Measurements from ENCODE around the gene EIF4A2. TPM values are rescaled to one million over a fixed set of nuclear protein-coding genes. Genes with fewer than 3 reads are reported as not detected.

EIF4A2 gene
- total RNA-seq, 1 experiment from 2014 or later = 574 TPM

DNA sequence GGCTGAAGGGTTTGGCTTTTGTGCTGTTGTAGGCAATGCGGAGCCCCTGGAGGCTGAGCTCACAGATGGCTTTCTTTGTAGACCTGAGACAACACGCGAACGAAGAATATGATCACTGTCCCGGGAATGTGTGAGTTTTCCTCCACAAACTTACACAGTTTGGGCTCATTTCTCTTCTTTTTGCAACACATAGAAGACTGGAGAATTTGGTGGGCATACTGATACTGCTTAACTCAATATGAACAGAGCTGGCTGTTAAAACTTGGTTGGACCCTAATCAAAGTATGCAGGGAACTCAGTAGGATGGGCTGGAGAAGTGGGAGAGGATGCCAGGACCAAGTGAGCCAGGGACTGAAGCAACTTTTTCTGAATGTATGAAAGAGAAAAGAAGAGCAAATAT is 35.1 kb downstream of the EIF4A2 start:
- no peak for DNase-seq (ENCODE audit: low spot score)
- Mint-ChIP-seq H3K36me3 (no peaks in the 10 kb centered on the region), H3K4me3 (no peak overlapping the region), H3K4me1 (peaks cover 18% of the 10 kb centered on the region), H3K9me3 (no peaks in the 10 kb centered on the region), H3K27ac (no peak overlapping the region), H3K27me3 (ENCODE audit: low read depth) (no peaks in the 10 kb centered on the region; the same call in 1 of the 2 replicates)
- no peak for ATAC-seq
- ChIA-PET CTCF (interaction anchor here (0.6 to 1.6 kb wide), 7 partner anchors 9 to 861 kb away, joined by 3 to 5 read pairs (median 3); no protein-coding TSS in a partner anchor), POLR2A (no interaction called here)
- TF ChIP-seq, protein P1, sequence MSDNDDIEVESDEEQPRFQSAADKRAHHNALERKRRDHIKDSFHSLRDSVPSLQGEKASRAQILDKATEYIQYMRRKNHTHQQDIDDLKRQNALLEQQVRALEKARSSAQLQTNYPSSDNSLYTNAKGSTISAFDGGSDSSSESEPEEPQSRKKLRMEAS (CRISPR knock-in tag; IDR thresholded peaks at IDR 0.05) = no peak
- TF ChIP-seq ZNF396 (CRISPR knock-in tag; IDR thresholded peaks at IDR 0.05; ENCODE audit: borderline replicate concordance) = no peak
- TF ChIP-seq, protein P2, sequence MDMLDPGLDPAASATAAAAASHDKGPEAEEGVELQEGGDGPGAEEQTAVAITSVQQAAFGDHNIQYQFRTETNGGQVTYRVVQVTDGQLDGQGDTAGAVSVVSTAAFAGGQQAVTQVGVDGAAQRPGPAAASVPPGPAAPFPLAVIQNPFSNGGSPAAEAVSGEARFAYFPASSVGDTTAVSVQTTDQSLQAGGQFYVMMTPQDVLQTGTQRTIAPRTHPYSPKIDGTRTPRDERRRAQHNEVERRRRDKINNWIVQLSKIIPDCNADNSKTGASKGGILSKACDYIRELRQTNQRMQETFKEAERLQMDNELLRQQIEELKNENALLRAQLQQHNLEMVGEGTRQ (CRISPR knock-in tag; IDR thresholded peaks at IDR 0.05) = no peak
- TF ChIP-seq, protein P3, sequence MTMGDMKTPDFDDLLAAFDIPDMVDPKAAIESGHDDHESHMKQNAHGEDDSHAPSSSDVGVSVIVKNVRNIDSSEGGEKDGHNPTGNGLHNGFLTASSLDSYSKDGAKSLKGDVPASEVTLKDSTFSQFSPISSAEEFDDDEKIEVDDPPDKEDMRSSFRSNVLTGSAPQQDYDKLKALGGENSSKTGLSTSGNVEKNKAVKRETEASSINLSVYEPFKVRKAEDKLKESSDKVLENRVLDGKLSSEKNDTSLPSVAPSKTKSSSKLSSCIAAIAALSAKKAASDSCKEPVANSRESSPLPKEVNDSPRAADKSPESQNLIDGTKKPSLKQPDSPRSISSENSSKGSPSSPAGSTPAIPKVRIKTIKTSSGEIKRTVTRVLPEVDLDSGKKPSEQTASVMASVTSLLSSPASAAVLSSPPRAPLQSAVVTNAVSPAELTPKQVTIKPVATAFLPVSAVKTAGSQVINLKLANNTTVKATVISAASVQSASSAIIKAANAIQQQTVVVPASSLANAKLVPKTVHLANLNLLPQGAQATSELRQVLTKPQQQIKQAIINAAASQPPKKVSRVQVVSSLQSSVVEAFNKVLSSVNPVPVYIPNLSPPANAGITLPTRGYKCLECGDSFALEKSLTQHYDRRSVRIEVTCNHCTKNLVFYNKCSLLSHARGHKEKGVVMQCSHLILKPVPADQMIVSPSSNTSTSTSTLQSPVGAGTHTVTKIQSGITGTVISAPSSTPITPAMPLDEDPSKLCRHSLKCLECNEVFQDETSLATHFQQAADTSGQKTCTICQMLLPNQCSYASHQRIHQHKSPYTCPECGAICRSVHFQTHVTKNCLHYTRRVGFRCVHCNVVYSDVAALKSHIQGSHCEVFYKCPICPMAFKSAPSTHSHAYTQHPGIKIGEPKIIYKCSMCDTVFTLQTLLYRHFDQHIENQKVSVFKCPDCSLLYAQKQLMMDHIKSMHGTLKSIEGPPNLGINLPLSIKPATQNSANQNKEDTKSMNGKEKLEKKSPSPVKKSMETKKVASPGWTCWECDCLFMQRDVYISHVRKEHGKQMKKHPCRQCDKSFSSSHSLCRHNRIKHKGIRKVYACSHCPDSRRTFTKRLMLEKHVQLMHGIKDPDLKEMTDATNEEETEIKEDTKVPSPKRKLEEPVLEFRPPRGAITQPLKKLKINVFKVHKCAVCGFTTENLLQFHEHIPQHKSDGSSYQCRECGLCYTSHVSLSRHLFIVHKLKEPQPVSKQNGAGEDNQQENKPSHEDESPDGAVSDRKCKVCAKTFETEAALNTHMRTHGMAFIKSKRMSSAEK (CRISPR knock-in tag; IDR thresholded peaks at IDR 0.05; ENCODE audit: borderline replicate concordance) = no peak
- TF ChIP-seq, protein P4, sequence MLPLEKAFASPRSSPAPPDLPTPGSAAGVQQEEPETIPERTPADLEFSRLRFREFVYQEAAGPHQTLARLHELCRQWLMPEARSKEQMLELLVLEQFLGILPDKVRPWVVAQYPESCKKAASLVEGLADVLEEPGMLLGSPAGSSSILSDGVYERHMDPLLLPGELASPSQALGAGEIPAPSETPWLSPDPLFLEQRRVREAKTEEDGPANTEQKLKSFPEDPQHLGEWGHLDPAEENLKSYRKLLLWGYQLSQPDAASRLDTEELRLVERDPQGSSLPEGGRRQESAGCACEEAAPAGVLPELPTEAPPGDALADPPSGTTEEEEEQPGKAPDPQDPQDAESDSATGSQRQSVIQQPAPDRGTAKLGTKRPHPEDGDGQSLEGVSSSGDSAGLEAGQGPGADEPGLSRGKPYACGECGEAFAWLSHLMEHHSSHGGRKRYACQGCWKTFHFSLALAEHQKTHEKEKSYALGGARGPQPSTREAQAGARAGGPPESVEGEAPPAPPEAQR (CRISPR knock-in tag; IDR thresholded peaks at IDR 0.05) = no peak
- TF ChIP-seq, protein P5, sequence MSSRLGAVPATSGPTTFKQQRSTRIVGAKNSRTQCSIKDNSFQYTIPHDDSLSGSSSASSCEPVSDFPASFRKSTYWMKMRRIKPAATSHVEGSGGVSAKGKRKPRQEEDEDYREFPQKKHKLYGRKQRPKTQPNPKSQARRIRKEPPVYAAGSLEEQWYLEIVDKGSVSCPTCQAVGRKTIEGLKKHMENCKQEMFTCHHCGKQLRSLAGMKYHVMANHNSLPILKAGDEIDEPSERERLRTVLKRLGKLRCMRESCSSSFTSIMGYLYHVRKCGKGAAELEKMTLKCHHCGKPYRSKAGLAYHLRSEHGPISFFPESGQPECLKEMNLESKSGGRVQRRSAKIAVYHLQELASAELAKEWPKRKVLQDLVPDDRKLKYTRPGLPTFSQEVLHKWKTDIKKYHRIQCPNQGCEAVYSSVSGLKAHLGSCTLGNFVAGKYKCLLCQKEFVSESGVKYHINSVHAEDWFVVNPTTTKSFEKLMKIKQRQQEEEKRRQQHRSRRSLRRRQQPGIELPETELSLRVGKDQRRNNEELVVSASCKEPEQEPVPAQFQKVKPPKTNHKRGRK (CRISPR knock-in tag; IDR thresholded peaks at IDR 0.05; ENCODE audit: borderline replicate concordance) = no peak
- TF ChIP-seq SMAD3 (CRISPR knock-in tag; IDR thresholded peaks at IDR 0.05; ENCODE audit: borderline replicate concordance) = no peak
- TF ChIP-seq ZNF138 (CRISPR knock-in tag; conservative IDR thresholded peaks at IDR 0.05) = no peak
- TF ChIP-seq MYBL2 (CRISPR knock-in tag; IDR thresholded peaks at IDR 0.05) = no peak
- TF ChIP-seq FOXK1 (CRISPR knock-in tag; IDR thresholded peaks at IDR 0.05) = no peak
- no peak for TF ChIP-seq HMGA2 (CRISPR knock-in tag; IDR thresholded peaks at IDR 0.05)
- TF ChIP-seq, protein P6, sequence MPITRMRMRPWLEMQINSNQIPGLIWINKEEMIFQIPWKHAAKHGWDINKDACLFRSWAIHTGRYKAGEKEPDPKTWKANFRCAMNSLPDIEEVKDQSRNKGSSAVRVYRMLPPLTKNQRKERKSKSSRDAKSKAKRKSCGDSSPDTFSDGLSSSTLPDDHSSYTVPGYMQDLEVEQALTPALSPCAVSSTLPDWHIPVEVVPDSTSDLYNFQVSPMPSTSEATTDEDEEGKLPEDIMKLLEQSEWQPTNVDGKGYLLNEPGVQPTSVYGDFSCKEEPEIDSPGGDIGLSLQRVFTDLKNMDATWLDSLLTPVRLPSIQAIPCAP (CRISPR knock-in tag; IDR thresholded peaks at IDR 0.05) = no peak
- TF ChIP-seq, protein P7, sequence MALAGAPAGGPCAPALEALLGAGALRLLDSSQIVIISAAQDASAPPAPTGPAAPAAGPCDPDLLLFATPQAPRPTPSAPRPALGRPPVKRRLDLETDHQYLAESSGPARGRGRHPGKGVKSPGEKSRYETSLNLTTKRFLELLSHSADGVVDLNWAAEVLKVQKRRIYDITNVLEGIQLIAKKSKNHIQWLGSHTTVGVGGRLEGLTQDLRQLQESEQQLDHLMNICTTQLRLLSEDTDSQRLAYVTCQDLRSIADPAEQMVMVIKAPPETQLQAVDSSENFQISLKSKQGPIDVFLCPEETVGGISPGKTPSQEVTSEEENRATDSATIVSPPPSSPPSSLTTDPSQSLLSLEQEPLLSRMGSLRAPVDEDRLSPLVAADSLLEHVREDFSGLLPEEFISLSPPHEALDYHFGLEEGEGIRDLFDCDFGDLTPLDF (CRISPR knock-in tag; IDR thresholded peaks at IDR 0.05) = no peak
- TF ChIP-seq NR2C2 (CRISPR knock-in tag; IDR thresholded peaks at IDR 0.05) = no peak
- no peak for TF ChIP-seq NFYB (CRISPR knock-in tag; conservative IDR thresholded peaks at IDR 0.05; ENCODE audit: low read depth)
- TF ChIP-seq, protein P8, sequence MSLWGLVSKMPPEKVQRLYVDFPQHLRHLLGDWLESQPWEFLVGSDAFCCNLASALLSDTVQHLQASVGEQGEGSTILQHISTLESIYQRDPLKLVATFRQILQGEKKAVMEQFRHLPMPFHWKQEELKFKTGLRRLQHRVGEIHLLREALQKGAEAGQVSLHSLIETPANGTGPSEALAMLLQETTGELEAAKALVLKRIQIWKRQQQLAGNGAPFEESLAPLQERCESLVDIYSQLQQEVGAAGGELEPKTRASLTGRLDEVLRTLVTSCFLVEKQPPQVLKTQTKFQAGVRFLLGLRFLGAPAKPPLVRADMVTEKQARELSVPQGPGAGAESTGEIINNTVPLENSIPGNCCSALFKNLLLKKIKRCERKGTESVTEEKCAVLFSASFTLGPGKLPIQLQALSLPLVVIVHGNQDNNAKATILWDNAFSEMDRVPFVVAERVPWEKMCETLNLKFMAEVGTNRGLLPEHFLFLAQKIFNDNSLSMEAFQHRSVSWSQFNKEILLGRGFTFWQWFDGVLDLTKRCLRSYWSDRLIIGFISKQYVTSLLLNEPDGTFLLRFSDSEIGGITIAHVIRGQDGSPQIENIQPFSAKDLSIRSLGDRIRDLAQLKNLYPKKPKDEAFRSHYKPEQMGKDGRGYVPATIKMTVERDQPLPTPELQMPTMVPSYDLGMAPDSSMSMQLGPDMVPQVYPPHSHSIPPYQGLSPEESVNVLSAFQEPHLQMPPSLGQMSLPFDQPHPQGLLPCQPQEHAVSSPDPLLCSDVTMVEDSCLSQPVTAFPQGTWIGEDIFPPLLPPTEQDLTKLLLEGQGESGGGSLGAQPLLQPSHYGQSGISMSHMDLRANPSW (CRISPR knock-in tag; conservative IDR thresholded peaks at IDR 0.05; ENCODE audit: low read depth) = no peak
- TF ChIP-seq JUN (CRISPR knock-in tag; IDR thresholded peaks at IDR 0.05) = no peak
- no peak for TF ChIP-seq RORB (CRISPR knock-in tag; IDR thresholded peaks at IDR 0.05)
- TF ChIP-seq, protein P9, sequence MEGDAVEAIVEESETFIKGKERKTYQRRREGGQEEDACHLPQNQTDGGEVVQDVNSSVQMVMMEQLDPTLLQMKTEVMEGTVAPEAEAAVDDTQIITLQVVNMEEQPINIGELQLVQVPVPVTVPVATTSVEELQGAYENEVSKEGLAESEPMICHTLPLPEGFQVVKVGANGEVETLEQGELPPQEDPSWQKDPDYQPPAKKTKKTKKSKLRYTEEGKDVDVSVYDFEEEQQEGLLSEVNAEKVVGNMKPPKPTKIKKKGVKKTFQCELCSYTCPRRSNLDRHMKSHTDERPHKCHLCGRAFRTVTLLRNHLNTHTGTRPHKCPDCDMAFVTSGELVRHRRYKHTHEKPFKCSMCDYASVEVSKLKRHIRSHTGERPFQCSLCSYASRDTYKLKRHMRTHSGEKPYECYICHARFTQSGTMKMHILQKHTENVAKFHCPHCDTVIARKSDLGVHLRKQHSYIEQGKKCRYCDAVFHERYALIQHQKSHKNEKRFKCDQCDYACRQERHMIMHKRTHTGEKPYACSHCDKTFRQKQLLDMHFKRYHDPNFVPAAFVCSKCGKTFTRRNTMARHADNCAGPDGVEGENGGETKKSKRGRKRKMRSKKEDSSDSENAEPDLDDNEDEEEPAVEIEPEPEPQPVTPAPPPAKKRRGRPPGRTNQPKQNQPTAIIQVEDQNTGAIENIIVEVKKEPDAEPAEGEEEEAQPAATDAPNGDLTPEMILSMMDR (IDR thresholded peaks at IDR 0.05) = no peak
